SU-DHL-6 (cell line): Measurements from ENCODE around the gene NFKBIZ.

Experiments used
- H2AFZ ChIP-seq: fragments of 200-600 bp; sonication (generic); 2 replicates; pipeline ENCODE4 v1.6.1; 2014; ENCODE audit warnings: low read depth, mild to moderate bottlenecking, moderate library complexity, mixed read lengths, antibody characterized with exemption, low read length; ENCODE audit not compliant: severe bottlenecking
- H3F3A ChIP-seq: fragments of 200-600 bp; shearing (Covaris generic); 2 replicates; pipeline ENCODE4 v1.6.0; 2016; ENCODE audit warnings: antibody characterized with exemption, mild to moderate bottlenecking; ENCODE audit not compliant: insufficient read depth
- H3K27ac ChIP-seq: fragments of 200-600 bp; sonication (generic); 2 replicates; pipeline ENCODE4 v1.5.1; 2016; ENCODE audit warnings: low read depth, mild to moderate bottlenecking, low read length, moderate library complexity, mixed read lengths
- H3K27me3 ChIP-seq: fragments of 200-600 bp; sonication (generic), shearing (Covaris generic); 2 replicates; pipeline ENCODE4 v1.6.0; 2014; ENCODE audit warnings: mild to moderate bottlenecking, low read length
- H3K36me3 ChIP-seq: fragments of 200-600 bp; sonication (generic); 2 replicates; pipeline ENCODE4 v1.6.1; 2014; ENCODE audit warnings: mild to moderate bottlenecking, low read length, mixed read lengths
- H3K4me2 ChIP-seq: fragments of 300-600, 200-600 bp; shearing (Covaris generic), sonication (generic); 2 replicates; pipeline ENCODE4 v1.6.0; 2014; ENCODE audit warnings: low read length, low read depth, mild to moderate bottlenecking; ENCODE audit not compliant: poor library complexity, severe bottlenecking
- H3K4me3 ChIP-seq: fragments of 200-600 bp; sonication (generic); 2 replicates; pipeline ENCODE4 v1.5.1; 2014; ENCODE audit warnings: antibody characterized with exemption, low read length, mild to moderate bottlenecking, mixed read lengths; ENCODE audit not compliant: insufficient read depth, poor library complexity, severe bottlenecking
- H3K79me2 ChIP-seq: fragments of 200-600 bp; sonication (generic); 2 replicates; pipeline ENCODE4 v1.6.1; 2014; ENCODE audit warnings: mild to moderate bottlenecking, low read length, moderate library complexity; ENCODE audit not compliant: insufficient read depth
- H3K9ac ChIP-seq: fragments of 200-600 bp; sonication (generic); 2 replicates; pipeline ENCODE4 v1.7.0; 2014; ENCODE audit warnings: mild to moderate bottlenecking, low read length
- H3K9me2 ChIP-seq: fragments of 200-600 bp; sonication (generic); replicated peaks from 2 replicates; pipeline ENCODE4 v1.6.1; 2014; ENCODE audit warnings: low read length; ENCODE audit not compliant: insufficient read depth
- H3K9me3 ChIP-seq: fragments of 200-600 bp; sonication (generic); 2 replicates; pipeline ENCODE4 v1.6.1; 2014; ENCODE audit warnings: low read length, mixed read lengths; ENCODE audit not compliant: insufficient read depth
- H4K20me1 ChIP-seq: fragments of 200-600 bp; sonication (generic); 2 replicates; pipeline ENCODE4 v1.6.1; 2014; ENCODE audit warnings: low read depth, mild to moderate bottlenecking, antibody characterized with exemption, low read length, moderate library complexity, mixed read lengths
- EZH2phosphoT487 ChIP-seq: fragments of 200-600 bp; sonication (generic), shearing (Covaris generic); conservative IDR thresholded peaks from 2 replicates; pipeline ENCODE4 v1.6.1; 2018; ENCODE audit warnings: mild to moderate bottlenecking, antibody characterized with exemption, low read length, moderate library complexity, mixed read lengths
- TF ChIP-seq, protein P1 (sequence below): fragments of 200-600 bp; sonication (generic); IDR thresholded peaks from one replicate; pipeline ENCODE4 v1.5.1; 2017; ENCODE audit warnings: antibody characterized with exemption, mild to moderate bottlenecking, low read length, moderate library complexity; ENCODE audit not compliant: insufficient read depth, poor library complexity, severe bottlenecking

Gene NFKBIZ

DNA sequence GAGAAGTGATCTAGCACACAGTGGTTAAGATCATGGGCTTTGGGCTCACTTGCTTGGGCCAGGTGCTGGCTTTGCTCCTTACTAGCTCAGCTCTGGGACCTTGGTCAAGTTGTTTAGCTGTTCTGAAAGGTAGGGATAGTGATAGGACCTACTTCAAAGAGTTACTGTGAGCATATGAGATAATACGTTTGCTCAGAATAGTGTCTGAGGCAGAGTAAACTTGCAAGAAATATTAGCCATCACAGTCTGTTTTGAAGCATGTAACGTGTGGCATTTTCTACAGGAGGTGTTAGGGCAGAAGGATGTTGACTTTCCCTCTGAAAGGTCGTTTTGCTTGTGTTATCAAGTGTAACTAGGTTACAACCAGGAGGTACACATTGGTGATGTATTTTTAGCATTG is 34.5 kb upstream of the NFKBIZ start:
- H2AFZ ChIP-seq: no peak overlapping the region
- peak overlapping the region; percentile 36 for H3K9ac ChIP-seq
- peaks cover 19% of the 10 kb centered on the region for H3K36me3 ChIP-seq
- H3K27me3 ChIP-seq: no peaks in the 10 kb centered on the region
- peaks cover 36% of the 10 kb centered on the region for H3F3A ChIP-seq
- H3K4me3 ChIP-seq: peak overlapping the region; percentile 31
- H3K9me2 ChIP-seq: no peaks in the 10 kb centered on the region
- peak overlapping the region; percentile 62 for H3K27ac ChIP-seq
- TF ChIP-seq, protein P1, sequence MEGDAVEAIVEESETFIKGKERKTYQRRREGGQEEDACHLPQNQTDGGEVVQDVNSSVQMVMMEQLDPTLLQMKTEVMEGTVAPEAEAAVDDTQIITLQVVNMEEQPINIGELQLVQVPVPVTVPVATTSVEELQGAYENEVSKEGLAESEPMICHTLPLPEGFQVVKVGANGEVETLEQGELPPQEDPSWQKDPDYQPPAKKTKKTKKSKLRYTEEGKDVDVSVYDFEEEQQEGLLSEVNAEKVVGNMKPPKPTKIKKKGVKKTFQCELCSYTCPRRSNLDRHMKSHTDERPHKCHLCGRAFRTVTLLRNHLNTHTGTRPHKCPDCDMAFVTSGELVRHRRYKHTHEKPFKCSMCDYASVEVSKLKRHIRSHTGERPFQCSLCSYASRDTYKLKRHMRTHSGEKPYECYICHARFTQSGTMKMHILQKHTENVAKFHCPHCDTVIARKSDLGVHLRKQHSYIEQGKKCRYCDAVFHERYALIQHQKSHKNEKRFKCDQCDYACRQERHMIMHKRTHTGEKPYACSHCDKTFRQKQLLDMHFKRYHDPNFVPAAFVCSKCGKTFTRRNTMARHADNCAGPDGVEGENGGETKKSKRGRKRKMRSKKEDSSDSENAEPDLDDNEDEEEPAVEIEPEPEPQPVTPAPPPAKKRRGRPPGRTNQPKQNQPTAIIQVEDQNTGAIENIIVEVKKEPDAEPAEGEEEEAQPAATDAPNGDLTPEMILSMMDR: no peak
- TF ChIP-seq EZH2phosphoT487: no peak
- H3K9me3 ChIP-seq: no peaks in the 10 kb centered on the region
- no peaks in the 10 kb centered on the region; the same call in 1 of the 2 replicates for H3K79me2 ChIP-seq
- H4K20me1 ChIP-seq: no peaks in the 10 kb centered on the region
- peak overlapping the region; percentile 68 for H3K4me2 ChIP-seq

DNA sequence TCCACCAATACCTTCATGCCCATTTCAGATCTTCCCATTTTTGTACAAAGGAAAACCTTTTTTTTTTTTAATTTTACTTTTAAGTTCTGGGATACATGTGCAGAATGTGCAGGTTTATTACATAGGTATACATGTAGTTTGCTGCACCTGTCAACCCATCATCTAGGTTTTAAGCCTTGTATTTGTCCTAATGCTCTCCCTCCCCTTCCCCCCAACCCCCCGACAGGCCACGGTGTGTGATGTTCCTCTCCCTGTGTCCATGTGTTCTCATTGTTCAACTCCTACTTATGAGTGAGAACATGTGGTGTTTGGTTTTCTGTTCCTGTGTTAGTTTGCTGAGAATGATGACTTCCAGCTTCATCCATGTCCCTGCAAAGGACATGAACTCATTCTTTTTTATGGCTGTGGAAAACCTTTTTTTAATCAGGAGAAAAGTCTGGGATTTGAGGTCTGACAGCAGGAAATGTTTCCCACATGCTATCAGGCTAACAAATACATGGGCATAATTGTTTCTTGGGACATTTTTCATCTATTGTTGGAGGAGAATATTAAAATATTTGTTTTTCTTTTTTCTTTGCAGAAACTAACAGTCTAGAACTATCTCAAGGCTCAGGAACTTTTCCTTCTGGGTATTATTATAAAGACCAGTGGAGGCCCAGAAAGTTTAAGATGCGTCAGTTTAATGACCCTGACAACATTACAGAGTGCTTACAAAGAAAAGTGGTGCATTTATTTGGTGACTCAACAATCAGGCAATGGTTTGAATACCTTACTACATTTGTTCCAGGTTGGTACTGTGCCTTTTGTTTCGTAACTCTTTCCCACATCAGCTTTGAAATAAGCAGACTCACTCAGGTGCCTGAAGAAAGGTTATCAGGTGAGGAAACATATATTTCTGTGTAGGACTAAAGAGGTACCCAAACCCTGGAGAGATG is 32.8 kb upstream of the NFKBIZ start:
- peak overlapping the region; percentile 80 for H3K27ac ChIP-seq
- TF ChIP-seq EZH2phosphoT487: no peak
- TF ChIP-seq, protein P1: no peak
- no peaks in the 10 kb centered on the region for H3K9me2 ChIP-seq
- H3K4me2 ChIP-seq: no peak overlapping the region
- H4K20me1 ChIP-seq: no peaks in the 10 kb centered on the region
- no peak overlapping the region for H3K4me3 ChIP-seq
- H3K79me2 ChIP-seq: no peaks in the 10 kb centered on the region; the same call in 1 of the 2 replicates
- peaks cover 22% of the 10 kb centered on the region for H3K36me3 ChIP-seq
- peaks cover 46% of the 10 kb centered on the region for H3F3A ChIP-seq
- H3K9me3 ChIP-seq: no peaks in the 10 kb centered on the region
- H2AFZ ChIP-seq: no peak overlapping the region
- H3K9ac ChIP-seq: no peak overlapping the region
- no peaks in the 10 kb centered on the region for H3K27me3 ChIP-seq

DNA sequence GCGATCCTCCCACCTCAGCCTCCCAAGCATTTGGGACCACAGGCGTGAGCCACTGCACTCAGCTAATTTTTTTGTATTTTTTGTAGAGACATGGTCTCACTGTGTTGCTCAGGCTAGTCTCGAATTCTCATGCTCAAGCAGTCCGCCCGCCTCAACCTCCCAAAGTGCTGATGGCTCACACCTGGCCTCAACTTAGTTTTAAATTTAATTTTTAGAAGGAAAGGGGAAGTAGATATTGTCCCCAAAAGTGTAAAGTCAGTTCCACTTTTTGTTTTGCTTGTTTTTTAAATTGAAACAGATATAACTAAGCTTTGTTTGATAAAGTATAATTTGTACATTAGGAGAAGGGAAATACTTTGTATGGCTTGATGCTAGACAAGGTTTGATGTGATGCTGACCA is 31.3 kb upstream of the NFKBIZ start:
- Histone ChIP-seq H3K9me2 (no peaks in the 10 kb centered on the region), H4K20me1 (no peaks in the 10 kb centered on the region), H3F3A (peaks cover 57% of the 10 kb centered on the region), H3K9ac (peak overlapping the region; percentile 23; the same call in 1 of the 2 replicates), H3K4me3 (no peak overlapping the region), H3K79me2 (no peaks in the 10 kb centered on the region; the same call in 1 of the 2 replicates), H3K9me3 (no peaks in the 10 kb centered on the region), H3K27me3 (no peaks in the 10 kb centered on the region), H3K36me3 (peaks cover 22% of the 10 kb centered on the region), H3K4me2 (peak overlapping the region; percentile 36), H3K27ac (peak overlapping the region; percentile 80), H2AFZ (no peak overlapping the region)
- TF ChIP-seq EZH2phosphoT487: no peak
- TF ChIP-seq, protein P1: no peak
